Smooth muscle cell of bladder (primary cell): ENCODE data around the gene IGSF21. TPM values are rescaled to one million over a fixed set of nuclear protein-coding genes. Genes with fewer than 3 reads are reported as not detected.

Experiments used
- total RNA-seq: library from RNA; depleted of rRNA; stranded (reverse); fragments of >200 nt; gene quantifications from 2 replicates; pipeline ENCODE4 v1.2.3, GENCODE V29; 2014

The IGSF21 gene
- total RNA-seq, result not detected in 2 replicates

DNA sequence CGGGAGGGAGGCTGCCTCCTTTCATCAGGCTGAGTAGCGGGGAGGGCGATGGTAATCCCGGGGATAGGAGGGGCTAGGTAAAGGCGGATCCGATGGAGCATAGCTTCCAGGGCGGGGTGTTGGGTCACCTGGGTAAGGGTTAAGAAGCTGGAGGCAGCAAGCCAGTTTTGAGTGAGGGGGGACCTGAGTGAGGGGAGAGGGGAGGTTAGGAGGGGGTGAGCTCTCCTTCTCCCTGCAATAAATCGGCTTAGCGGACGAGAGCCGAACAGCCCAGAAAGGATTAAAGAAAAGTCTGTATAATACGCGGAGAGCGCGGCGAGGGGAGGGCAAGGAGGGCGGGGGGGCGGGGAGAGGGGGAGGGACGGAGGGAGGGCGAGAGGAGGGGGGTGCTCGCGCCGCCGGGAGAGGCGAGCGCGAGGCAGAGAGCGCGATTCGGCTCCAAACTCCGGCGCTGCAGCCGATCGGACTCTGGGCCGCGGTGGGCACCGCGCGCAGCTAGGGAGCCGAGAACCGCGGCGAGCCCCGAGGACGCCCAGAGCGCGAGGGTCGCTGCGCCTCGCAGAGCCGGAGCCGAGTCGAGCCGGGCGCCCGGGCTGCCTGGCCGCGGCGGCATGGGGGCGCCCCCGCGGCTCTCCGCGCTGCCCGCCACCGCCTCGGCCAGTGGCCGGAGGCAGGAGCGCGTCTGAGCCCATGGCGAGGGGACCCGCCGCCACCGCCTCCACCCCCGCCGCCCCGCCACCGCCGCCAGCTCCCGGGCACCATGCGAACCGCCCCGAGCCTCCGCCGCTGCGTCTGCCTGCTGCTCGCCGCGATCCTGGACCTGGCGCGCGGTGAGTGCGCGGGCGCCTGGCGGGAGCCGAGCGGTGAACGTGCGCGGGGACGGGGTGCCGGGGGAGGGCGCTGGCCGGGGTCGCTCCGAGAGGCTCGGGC, at the start of gene IGSF21:
Gene IGSF21, plus strand, starts transcription at position 430 of the 930 bp plus-strand sequence. Its CDS starts 331 bp downstream, at position 761.

